T-helper 2 cell treated with Interferon-gamma antibody and Interleukin-4, amounts not matched to agents 5 μg/mL and 100 μg/mL, for 36 hours (primary cell): ENCODE results near the gene KCNN2.
"Not testable (repeated sequence)": the region's sequence is repeated elsewhere in the genome, so short reads cannot be mapped to it uniquely, and the experiment has no call there.

ENCODE experiments used
- DNase-seq: peaks from one replicate; pipeline ENCODE4 v3.0.0; 2021; ENCODE audit warnings: low spot score
- H3K27ac Mint-ChIP-seq: one replicate; pipeline ENCODE4 v1.8.0; 2021; ENCODE audit warnings: mild to moderate bottlenecking, mixed read lengths
- H3K27me3 Mint-ChIP-seq: one replicate; pipeline ENCODE4 v1.8.0; 2021; ENCODE audit warnings: low read depth, mixed read lengths
- H3K36me3 Mint-ChIP-seq: one replicate; pipeline ENCODE4 v1.8.0; 2021; ENCODE audit warnings: low read depth, mixed read lengths
- H3K4me1 Mint-ChIP-seq: one replicate; pipeline ENCODE4 v1.8.0; 2021; ENCODE audit warnings: low read depth, mixed read lengths
- H3K4me3 Mint-ChIP-seq: one replicate; pipeline ENCODE4 v1.8.0; 2022; ENCODE audit warnings: mild to moderate bottlenecking, moderate library complexity, mixed read lengths
- H3K9me3 Mint-ChIP-seq: one replicate; pipeline ENCODE4 v1.8.0; 2021; ENCODE audit warnings: mixed read lengths

The KCNN2 gene

GRCh38 chr5:114418176-114419066, 56.6 kb downstream of the KCNN2 start:
- no peaks in the 10 kb centered on the region for H3K9me3 Mint-ChIP-seq
- H3K4me3 Mint-ChIP-seq, result no peak overlapping the region
- no peak for DNase-seq
- no peaks in the 10 kb centered on the region for H3K4me1 Mint-ChIP-seq
- no peaks in the 10 kb centered on the region for H3K36me3 Mint-ChIP-seq
- H3K27ac Mint-ChIP-seq, result no peak overlapping the region
- H3K27me3 Mint-ChIP-seq, result no peaks in the 10 kb centered on the region

GRCh38 chr5:114419067-114419388, 57.2 kb downstream of the KCNN2 start:
- H3K4me1 Mint-ChIP-seq, result no peaks in the 10 kb centered on the region
- no peaks in the 10 kb centered on the region for H3K27me3 Mint-ChIP-seq
- H3K9me3 Mint-ChIP-seq, result no peaks in the 10 kb centered on the region
- H3K36me3 Mint-ChIP-seq, result no peaks in the 10 kb centered on the region
- no peak overlapping the region for H3K27ac Mint-ChIP-seq
- H3K4me3 Mint-ChIP-seq, result no peak overlapping the region
- DNase-seq, result no peak

GRCh38 chr5:114419959-114420358, 58.1 kb downstream of the KCNN2 start:
- H3K27ac Mint-ChIP-seq, result no peak overlapping the region
- no peaks in the 10 kb centered on the region for H3K4me1 Mint-ChIP-seq
- H3K9me3 Mint-ChIP-seq, result no peaks in the 10 kb centered on the region
- H3K4me3 Mint-ChIP-seq, result no peak overlapping the region
- no peaks in the 10 kb centered on the region for H3K27me3 Mint-ChIP-seq
- H3K36me3 Mint-ChIP-seq, result no peaks in the 10 kb centered on the region
- DNase-seq, result no peak

GRCh38 chr5:114427204-114427603, 65.3 kb downstream of the KCNN2 start:
- Mint-ChIP-seq H3K27me3 (no peaks in the 10 kb centered on the region), H3K27ac (no peak overlapping the region), H3K9me3 (no peaks in the 10 kb centered on the region), H3K36me3 (no peaks in the 10 kb centered on the region), H3K4me1 (no peaks in the 10 kb centered on the region), H3K4me3 (no peak overlapping the region)
- DNase-seq, result no peak

GRCh38 chr5:114430532-114430931, 68.7 kb downstream of the KCNN2 start:
- no peaks in the 10 kb centered on the region for H3K36me3 Mint-ChIP-seq
- no peak overlapping the region for H3K4me3 Mint-ChIP-seq
- H3K4me1 Mint-ChIP-seq, result no peaks in the 10 kb centered on the region
- no peaks in the 10 kb centered on the region for H3K9me3 Mint-ChIP-seq
- no peak for DNase-seq
- H3K27me3 Mint-ChIP-seq, result no peaks in the 10 kb centered on the region
- no peak overlapping the region for H3K27ac Mint-ChIP-seq

- not testable (repeated sequence) for H3K9me3 Mint-ChIP-seq, H3K36me3 Mint-ChIP-seq, H3K4me1 Mint-ChIP-seq, H3K27ac Mint-ChIP-seq, DNase-seq, H3K27me3 Mint-ChIP-seq, H3K4me3 Mint-ChIP-seq
These were observed 70.8 kb downstream of the KCNN2 start for GRCh38 chr5:114432684-114433083.

- Mint-ChIP-seq H3K4me1 (no peaks in the 10 kb centered on the region), H3K27me3 (no peaks in the 10 kb centered on the region), H3K9me3 (no peaks in the 10 kb centered on the region), H3K4me3 (no peak overlapping the region), H3K36me3 (no peaks in the 10 kb centered on the region), H3K27ac (no peak overlapping the region)
- DNase-seq, result no peak
These were observed 72.7 kb downstream of the KCNN2 start for GRCh38 chr5:114434396-114435219.

- Mint-ChIP-seq H3K27ac (no peak overlapping the region), H3K4me3 (no peak overlapping the region), H3K27me3 (no peaks in the 10 kb centered on the region), H3K36me3 (no peaks in the 10 kb centered on the region), H3K4me1 (no peaks in the 10 kb centered on the region), H3K9me3 (no peaks in the 10 kb centered on the region)
- DNase-seq, result no peak
These were observed 73.3 kb downstream of the KCNN2 start for GRCh38 chr5:114435220-114435481.

GRCh38 chr5:114435885-114436299, 74.0 kb downstream of the KCNN2 start:
- Mint-ChIP-seq H3K27me3 (no peaks in the 10 kb centered on the region), H3K4me3 (no peak overlapping the region), H3K27ac (no peak overlapping the region), H3K9me3 (no peaks in the 10 kb centered on the region), H3K36me3 (no peaks in the 10 kb centered on the region), H3K4me1 (no peaks in the 10 kb centered on the region)
- no peak for DNase-seq

GRCh38 chr5:114437936-114438335, 76.1 kb downstream of the KCNN2 start:
- DNase-seq, result no peak
- Mint-ChIP-seq H3K27ac (no peak overlapping the region), H3K9me3 (no peaks in the 10 kb centered on the region), H3K4me3 (no peak overlapping the region), H3K27me3 (no peaks in the 10 kb centered on the region), H3K4me1 (no peaks in the 10 kb centered on the region), H3K36me3 (no peaks in the 10 kb centered on the region)

- Mint-ChIP-seq H3K4me1 (no peaks in the 10 kb centered on the region), H3K27ac (no peak overlapping the region), H3K9me3 (no peaks in the 10 kb centered on the region), H3K27me3 (no peaks in the 10 kb centered on the region), H3K36me3 (no peaks in the 10 kb centered on the region), H3K4me3 (no peak overlapping the region)
- no peak for DNase-seq
These were observed 76.6 kb downstream of the KCNN2 start for GRCh38 chr5:114438471-114438870.

GRCh38 chr5:114447084-114447773, 85.4 kb downstream of the KCNN2 start:
- Mint-ChIP-seq H3K4me1 (no peaks in the 10 kb centered on the region), H3K27ac (no peak overlapping the region), H3K4me3 (no peak overlapping the region), H3K36me3 (no peaks in the 10 kb centered on the region), H3K9me3 (no peaks in the 10 kb centered on the region), H3K27me3 (no peaks in the 10 kb centered on the region)
- no peak for DNase-seq

GRCh38 chr5:114448481-114448880, 86.6 kb downstream of the KCNN2 start:
- H3K4me1 Mint-ChIP-seq, result no peaks in the 10 kb centered on the region
- H3K4me3 Mint-ChIP-seq, result no peak overlapping the region
- H3K36me3 Mint-ChIP-seq, result no peaks in the 10 kb centered on the region

GRCh38 chr5:114449860-114450421, 88.1 kb downstream of the KCNN2 start:
- no peaks in the 10 kb centered on the region for H3K27me3 Mint-ChIP-seq
- no peak overlapping the region for H3K4me3 Mint-ChIP-seq
- H3K27ac Mint-ChIP-seq, result no peak overlapping the region
- no peaks in the 10 kb centered on the region for H3K9me3 Mint-ChIP-seq
- no peaks in the 10 kb centered on the region for H3K36me3 Mint-ChIP-seq
- peak; percentile 27 for DNase-seq
- H3K4me1 Mint-ChIP-seq, result no peaks in the 10 kb centered on the region

More at GRCh38 chr5:114448481-114448880, 86.6 kb downstream of the KCNN2 start:
- Mint-ChIP-seq H3K27me3 (no peaks in the 10 kb centered on the region), H3K27ac (no peak overlapping the region), H3K9me3 (no peaks in the 10 kb centered on the region)
- DNase-seq, result no peak
